Fibroblast of the aortic adventitia (primary cell): Measurements from ENCODE around the gene IGF2BP1. TPM values are rescaled to one million over a fixed set of nuclear protein-coding genes. Genes with fewer than 3 reads are reported as not detected.
"Not testable (repeated sequence)": the region's sequence is repeated elsewhere in the genome, so short reads cannot be mapped to it uniquely, and the experiment has no call there.

Experiments
- DNase-seq: peaks from one replicate; pipeline ENCODE4 v3.0.0-alpha.2; 2010; ENCODE audit warnings: low read depth
- H3K4me3 ChIP-seq: 2 replicates; pipeline ENCODE4 v1.5.1; 2011; ENCODE audit warnings: low read depth, mild to moderate bottlenecking, control low read depth, low read length, moderate library complexity
- CTCF ChIP-seq: IDR thresholded peaks from 2 replicates; pipeline ENCODE4 v1.5.1; 2011; ENCODE audit warnings: mild to moderate bottlenecking, low read length, control low read depth, inconsistent platforms; ENCODE audit not compliant: insufficient read depth
- total RNA-seq: library from RNA; depleted of rRNA; stranded (reverse); fragments of >200 nt; gene quantifications from 2 replicates; pipeline ENCODE4 v1.2.3, GENCODE V29; 2012; ENCODE audit warnings: low replicate concordance

Gene IGF2BP1
- total RNA-seq, 1 donor: 5.0 TPM

- peak; percentile 24 for DNase-seq
- H3K4me3 ChIP-seq: no peak overlapping the region
- no peak for TF ChIP-seq CTCF
These were observed 73.9 kb downstream of the IGF2BP1 start for GRCh38 chr17:49071106-49071505.

GRCh38 chr17:49074851-49075540, 77.8 kb downstream of the IGF2BP1 start:
- no peak overlapping the region for H3K4me3 ChIP-seq
- no peak for TF ChIP-seq CTCF
- DNase-seq: peak; percentile 49

- TF ChIP-seq CTCF: no peak
- peak; percentile 89 for DNase-seq
- H3K4me3 ChIP-seq: no peak overlapping the region
These were observed 79.6 kb downstream of the IGF2BP1 start for GRCh38 chr17:49076573-49077384.

- no peak for TF ChIP-seq CTCF
- no peak overlapping the region for H3K4me3 ChIP-seq
- no peak for DNase-seq
These were observed 81.1 kb downstream of the IGF2BP1 start for GRCh38 chr17:49078248-49078647.

GRCh38 chr17:49079840-49080663, 82.9 kb downstream of the IGF2BP1 start:
- TF ChIP-seq CTCF: no peak
- no peak for DNase-seq
- H3K4me3 ChIP-seq: no peak overlapping the region

- H3K4me3 ChIP-seq: no peak overlapping the region
- DNase-seq: no peak
- no peak for TF ChIP-seq CTCF
These were observed 85.0 kb downstream of the IGF2BP1 start for GRCh38 chr17:49082231-49082630.

GRCh38 chr17:49085046-49085445, 87.9 kb downstream of the IGF2BP1 start:
- peak; percentile 43 for DNase-seq
- H3K4me3 ChIP-seq: not testable (repeated sequence)
